LoVo (cell line): ENCODE data around the gene SLC22A2.

Experiments used
- DNase-seq: peaks from one replicate; pipeline ENCODE4 v3.0.0-alpha.2; 2016; ENCODE audit warnings: low spot score

SLC22A2 gene

DNA sequence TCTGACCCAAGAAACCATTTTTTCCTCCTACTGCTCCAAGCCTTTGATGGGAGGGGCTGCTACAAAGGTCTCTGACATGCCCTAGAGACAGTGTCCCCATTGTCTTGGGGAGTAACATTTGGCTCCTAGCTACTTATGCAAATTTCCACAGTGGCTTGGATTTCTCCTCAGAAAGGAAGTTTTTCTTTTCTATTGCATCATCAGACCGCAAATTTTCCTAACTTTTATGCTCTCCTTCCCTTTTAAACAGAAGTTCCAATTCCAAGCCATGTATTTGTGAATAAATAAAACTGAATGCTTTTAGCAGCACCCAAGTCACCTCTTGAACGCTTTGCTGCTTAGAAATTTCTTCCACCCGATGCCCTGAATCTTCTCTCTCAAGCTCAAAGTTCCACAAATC lies 51.0 kb downstream of the SLC22A2 start:
- DNase-seq, result no peak

DNA sequence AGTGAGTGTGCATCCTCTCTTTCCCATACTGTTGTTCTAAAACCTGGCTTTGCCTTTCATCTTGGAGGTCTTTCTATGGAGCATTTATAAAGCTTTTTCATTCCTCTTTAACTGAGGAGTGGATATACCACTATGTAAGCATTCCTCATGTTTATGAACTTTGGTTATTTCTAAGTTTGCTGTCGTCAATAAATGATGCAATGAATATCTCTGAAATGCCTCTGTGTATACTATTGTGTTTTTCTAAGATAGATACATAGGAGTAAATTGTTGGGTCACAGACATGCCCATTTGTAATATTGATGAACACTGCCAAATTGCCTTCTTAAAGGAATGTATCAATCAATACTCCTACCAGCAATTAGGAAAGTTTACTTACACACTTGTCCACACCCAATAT lies 53.9 kb downstream of the SLC22A2 start:
- DNase-seq, result no peak

DNA sequence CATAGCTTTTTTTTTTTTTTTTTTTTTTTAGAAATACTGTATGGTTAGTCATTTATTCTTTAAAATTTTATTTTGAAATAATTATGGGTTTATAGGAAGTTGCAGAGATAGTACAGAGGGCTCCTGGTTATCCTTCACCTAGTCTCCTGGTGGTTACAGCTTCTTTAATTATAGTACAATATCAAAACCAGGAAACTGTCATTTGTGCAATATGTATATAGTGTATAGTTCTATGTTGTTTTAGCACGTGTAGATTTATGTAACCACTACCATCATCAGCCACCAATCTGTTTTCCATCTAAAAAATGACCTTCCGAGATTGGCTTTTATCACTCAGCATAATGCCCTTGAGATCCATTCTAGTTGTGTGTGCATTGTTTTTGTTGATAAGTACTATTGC lies 54.7 kb downstream of the SLC22A2 start:
- no peak for DNase-seq

- DNase-seq, result no peak
Observed at GRCh38 chr6:160203522-160203921, 55.1 kb downstream of the SLC22A2 start.

GRCh38 chr6:160203076-160203475 lies 55.5 kb downstream of the SLC22A2 start:
- no peak for DNase-seq

DNA sequence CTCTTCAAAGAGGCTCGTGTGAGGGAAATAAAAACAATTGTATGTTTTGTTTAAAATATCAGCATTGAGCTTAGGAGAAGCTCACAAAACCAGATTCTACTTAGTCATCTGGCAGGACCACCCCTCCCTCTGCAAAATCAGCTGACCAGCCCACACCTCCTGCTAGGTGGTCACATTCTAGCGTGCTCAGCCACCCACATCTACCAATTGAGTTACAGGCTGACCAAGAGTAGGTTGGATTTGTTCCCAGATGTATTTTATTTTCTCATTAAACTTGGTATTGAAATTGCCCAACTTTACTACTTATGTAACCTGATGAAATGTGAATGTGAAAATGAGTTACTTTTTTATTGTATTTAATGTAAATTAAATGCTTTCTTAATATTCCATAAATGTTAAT lies 56.2 kb downstream of the SLC22A2 start:
- no peak for DNase-seq

- DNase-seq, result no peak
Observed at GRCh38 chr6:160201061-160201460, 57.6 kb downstream of the SLC22A2 start.

- DNase-seq, result no peak
Observed at GRCh38 chr6:160198606-160199211, 59.9 kb downstream of the SLC22A2 start.

GRCh38 chr6:160197662-160198061 lies 61.0 kb downstream of the SLC22A2 start:
- DNase-seq, result no peak

DNA sequence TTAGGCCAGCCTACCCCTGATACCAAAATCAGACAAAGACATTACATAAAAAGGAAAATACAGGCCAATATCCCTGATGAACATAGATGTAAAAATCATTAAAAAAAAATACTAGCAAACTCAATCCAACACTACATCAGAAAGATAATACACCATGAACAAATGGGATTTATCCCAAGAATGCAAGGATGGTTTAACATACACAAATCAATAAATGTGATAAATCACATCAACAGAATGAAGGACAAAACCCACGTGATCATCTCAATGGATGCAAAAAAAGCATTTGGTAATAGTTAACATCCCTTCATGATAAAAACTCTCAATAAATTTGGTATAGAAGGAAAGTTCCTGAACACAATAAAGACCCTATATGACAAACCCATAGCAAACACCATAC lies 63.8 kb downstream of the SLC22A2 start:
- no peak for DNase-seq

- no peak for DNase-seq
Observed at GRCh38 chr6:160192840-160193239, 65.8 kb downstream of the SLC22A2 start.

DNA sequence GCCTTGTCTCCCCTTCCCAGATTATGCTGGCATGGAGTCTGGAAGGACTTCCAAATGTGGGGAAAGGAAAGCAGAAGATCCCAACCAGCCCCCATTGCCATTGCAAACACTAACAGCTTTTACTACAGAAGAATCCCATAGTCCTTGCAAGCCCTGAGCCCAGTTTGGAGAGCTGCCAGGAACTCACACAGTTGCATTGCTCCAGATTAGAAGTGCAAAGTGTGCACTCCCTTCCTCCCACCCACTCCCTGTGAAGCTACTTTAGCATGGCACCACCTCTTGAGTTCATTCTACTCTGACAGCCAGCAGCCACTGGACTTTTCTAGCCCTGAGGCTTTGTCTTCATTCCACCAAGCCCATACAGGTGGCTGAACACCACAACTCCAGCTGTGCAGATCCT lies 67.6 kb downstream of the SLC22A2 start:
- no peak for DNase-seq

- no peak for DNase-seq
Observed at GRCh38 chr6:160190081-160190480, 68.5 kb downstream of the SLC22A2 start.

DNA sequence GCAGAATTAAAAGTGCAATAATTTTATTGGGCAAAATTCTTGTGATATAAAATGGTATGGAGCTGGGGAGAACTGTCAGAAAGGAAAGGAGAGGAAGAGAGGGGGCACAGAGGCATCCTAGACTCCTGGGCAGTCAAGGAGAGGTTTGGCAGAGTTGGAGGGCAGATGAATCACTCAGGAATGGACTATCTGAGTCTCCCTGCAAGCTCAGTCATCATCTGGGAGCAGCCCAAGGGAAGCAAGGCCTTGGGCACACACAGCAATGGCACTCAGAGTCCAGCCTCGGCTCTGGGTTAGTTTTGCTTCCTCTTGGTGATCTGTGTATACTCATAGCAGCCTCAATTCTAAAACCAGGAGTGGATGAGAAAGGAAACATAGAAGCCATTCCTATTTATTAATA lies 69.8 kb downstream of the SLC22A2 start:
- no peak for DNase-seq

GRCh38 chr6:160180706-160181105 lies 77.9 kb downstream of the SLC22A2 start:
- DNase-seq, result no peak

GRCh38 chr6:160178271-160178670 lies 80.3 kb downstream of the SLC22A2 start:
- DNase-seq, result no peak

DNA sequence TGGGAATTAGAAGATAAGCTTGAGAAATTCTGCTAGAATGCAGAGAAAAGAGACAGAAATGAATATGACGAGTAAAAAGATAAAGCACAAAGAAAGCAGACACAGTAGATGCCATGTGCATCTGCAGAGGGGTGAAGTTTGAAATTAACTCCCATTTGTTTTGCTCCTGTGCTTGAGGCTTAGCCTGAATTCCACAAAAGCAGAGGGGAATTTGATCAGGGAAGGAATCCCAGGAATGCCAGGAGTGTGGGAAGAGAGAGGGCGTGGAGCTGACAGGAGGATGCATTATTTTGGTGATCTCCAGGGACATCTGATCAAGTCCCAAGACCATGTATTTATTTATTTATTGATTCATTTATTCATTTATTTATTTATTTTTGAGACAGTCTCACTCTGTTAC lies 81.4 kb downstream of the SLC22A2 start:
- DNase-seq, result no peak

- no peak for DNase-seq
Observed at GRCh38 chr6:160174681-160175080, 83.9 kb downstream of the SLC22A2 start.

- DNase-seq, result no peak
Observed at GRCh38 chr6:160173806-160174527, 84.7 kb downstream of the SLC22A2 start.

- no peak for DNase-seq
Observed at GRCh38 chr6:160172704-160173103, 85.9 kb downstream of the SLC22A2 start.

GRCh38 chr6:160170018-160170680 lies 88.5 kb downstream of the SLC22A2 start:
- DNase-seq, result no peak

DNA sequence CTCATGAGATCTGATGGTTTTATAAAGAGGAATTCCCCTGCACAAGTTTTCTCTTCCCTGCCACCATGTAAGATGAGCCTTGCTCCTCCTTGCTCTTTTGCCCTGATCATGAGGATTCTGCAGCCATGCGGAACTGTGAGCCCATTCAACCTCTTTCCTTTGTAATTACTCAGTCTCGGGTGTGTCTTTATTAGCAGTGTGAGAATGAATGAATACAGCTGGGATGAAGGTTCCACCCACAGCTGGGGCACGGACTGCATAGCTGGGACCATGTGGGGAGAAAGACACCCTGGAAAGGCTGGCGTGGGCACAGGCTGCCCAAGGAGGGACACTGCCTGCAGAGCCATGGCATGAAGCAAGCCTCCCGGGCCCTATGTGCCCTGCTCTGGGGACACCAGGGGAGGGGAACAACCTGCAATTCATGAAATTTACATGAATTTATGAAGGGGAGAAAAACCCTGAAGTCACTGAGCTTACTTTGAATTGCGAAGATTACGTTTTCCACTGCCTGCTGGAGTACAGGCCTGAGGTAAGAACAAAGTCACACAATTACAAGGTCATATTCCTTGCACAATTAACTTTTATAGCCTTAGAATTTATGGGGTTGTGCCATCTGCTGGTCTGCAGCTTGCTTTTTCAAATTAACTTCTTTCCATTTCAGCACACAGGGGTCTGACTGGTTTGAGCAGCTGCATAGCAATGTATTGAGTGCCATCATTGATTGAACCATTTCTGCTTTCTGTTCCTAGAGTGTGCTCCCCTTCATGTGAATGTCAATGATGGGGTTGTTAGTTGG lies 90.8 kb downstream of the SLC22A2 start:
- DNase-seq, result no peak
